Subcutaneous adipose tissue (tissue), 4 donors: ENCODE results near the gene TRAT1. TPM values are rescaled to one million over a fixed set of nuclear protein-coding genes. Genes with fewer than 3 reads are reported as not detected.

Source experiments
- total RNA-seq, 4 donors: library from RNA; depleted of rRNA; stranded (reverse); fragments of >200 nt; gene quantifications; one replicate each; pipeline ENCODE4 v1.1.0, GENCODE V29; 2016
- TF ChIP-seq, protein P1 (sequence below): fragments of 450-650 bp; IDR thresholded peaks from one replicate; pipeline ENCODE4 v1.5.1; 2016; ENCODE audit warnings: low read depth, mild to moderate bottlenecking, control low read depth, antibody characterized with exemption, moderate library complexity

Gene TRAT1
- total RNA-seq, 4 donors from 2014 or later: 0.66 to 2.0 (median 1.5) TPM; not detected in 1

DNA sequence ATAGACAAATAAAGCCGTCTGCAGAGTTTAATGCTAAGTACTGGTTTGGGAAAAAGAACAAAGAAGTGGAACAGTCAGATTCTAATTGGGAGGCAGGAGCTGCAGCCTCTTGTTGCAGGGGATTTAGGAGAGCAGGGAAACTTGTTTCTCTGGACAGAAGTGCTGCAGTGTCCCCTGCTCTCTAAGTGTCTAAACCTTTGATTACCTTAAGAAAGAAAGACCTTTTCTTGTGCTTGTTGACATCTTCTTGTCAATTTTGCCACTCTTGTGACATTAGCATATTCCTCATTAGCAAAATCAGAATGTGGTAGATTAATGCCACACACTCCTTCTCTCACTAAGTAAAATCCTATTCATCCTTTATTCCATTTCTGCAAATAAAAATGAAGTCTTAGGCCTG, 38.8 kb downstream of the TRAT1 start:
- TF ChIP-seq, protein P1, sequence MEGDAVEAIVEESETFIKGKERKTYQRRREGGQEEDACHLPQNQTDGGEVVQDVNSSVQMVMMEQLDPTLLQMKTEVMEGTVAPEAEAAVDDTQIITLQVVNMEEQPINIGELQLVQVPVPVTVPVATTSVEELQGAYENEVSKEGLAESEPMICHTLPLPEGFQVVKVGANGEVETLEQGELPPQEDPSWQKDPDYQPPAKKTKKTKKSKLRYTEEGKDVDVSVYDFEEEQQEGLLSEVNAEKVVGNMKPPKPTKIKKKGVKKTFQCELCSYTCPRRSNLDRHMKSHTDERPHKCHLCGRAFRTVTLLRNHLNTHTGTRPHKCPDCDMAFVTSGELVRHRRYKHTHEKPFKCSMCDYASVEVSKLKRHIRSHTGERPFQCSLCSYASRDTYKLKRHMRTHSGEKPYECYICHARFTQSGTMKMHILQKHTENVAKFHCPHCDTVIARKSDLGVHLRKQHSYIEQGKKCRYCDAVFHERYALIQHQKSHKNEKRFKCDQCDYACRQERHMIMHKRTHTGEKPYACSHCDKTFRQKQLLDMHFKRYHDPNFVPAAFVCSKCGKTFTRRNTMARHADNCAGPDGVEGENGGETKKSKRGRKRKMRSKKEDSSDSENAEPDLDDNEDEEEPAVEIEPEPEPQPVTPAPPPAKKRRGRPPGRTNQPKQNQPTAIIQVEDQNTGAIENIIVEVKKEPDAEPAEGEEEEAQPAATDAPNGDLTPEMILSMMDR: no peak

DNA sequence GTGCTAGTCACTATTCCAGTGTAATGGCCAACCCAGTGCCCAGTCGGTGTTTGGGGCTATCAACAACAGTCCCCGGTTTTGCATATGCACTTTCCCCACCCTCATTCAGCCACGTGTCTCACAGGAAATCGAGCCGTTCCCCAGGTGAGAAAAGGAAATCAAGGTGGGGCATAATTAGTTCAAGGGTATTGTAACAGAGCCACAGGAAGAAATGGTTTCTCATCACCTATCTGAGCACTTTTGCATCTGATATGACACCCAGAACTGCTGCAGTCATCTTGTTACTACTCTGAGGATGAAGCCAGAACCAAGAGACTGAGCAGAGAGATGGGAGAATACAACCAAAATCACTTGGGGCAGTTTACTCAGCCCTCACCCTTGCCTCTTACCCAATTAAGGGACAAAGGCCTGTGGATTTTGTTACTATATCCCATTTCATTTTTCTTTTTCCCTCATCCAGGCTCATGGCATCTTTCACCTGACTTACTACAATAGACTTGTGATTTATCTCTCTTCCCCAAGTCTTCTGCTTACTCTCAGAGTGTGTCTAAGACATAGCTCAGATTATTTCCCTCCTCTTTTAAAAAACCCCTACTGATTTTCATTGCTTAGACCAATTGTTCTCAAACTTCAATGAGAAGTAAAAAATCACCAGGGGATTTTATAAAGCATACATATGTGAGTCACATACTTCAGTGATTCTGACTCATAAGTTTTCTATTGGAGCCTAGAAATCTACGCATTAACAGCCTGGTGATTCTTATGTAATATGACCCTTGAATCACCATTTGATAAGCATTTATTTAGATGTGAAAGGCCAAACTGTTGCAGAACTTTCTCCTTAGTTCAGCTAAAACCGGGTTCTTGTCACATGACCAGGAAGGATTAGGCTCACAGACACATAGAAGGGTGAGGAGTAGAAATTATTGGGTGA, 40.5 kb downstream of the TRAT1 start:
- TF ChIP-seq, protein P1: no peak

DNA sequence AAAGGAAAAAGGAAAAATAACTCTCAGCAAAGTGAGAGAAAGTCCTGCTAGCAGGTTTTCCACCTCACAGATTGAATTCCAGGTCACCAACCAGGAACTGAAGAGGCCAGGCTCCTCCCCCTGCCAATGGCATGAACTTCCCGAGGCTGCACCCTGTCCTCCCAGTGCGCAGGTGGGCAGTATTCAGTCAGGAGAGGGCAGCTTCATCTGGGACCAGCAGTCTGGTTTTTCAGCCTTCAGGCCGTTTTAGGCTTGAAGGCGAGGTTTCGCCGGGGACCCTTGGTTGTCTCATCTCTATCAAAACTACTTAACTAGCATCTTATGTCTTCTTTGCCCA, 41.2 kb downstream of the TRAT1 start:
- TF ChIP-seq, protein P1: no peak

DNA sequence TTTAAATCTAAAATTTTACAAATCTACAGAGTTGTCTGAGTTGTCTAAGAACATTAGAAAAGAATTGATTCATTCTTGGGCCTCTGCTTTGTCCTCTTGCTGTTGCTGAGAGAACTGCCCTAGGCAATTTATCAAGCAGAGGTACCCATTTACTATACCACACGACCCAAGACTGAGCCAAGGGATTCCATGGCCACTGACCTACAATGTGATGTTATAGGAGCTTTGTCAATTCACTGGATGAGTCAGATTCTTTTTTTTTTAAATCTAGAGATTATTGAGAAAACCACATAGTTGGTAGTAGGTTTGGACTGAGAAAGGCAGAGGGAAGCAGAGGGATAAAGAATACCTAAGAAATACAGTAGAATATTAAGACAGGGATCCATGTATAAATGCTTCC, 55.3 kb downstream of the TRAT1 start:
- TF ChIP-seq, protein P1: no peak

DNA sequence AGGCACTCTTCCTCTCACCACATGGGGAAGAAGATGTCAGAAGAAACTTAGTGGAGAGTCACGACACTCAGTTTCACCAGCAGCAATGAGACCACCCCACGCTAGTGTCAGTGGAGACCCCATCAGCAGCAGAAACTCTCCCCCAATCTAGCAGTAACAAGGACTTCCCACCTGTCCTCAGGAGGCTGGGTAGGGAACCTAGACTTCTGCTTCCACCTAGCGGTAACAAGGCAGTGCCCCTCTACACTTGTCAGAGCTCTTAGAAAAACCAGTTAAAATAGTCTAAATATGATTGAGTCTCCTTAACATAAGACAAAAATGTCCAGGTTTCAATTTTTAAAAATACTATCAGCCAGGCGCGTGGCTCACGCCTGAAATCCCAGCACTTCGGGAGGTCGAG, 57.3 kb downstream of the TRAT1 start:
- TF ChIP-seq, protein P1: no peak

DNA sequence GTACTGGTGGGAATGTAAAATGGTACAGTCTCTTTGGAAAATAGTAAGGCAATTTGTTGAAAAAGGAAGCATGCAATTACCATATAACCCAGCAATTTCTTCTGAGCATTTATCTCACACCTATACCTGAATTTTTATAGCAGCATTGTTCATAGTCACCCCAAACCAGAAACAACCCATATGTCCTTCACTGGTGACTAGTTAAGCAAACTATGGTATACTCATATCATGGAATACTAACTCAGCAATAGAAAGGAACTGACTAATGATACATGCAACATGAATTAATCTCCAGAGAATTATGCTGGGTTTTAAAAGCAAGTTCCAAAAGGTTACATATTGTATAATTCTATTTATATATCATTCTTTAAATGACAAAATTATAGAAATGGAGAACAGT, 60.2 kb downstream of the TRAT1 start:
- TF ChIP-seq, protein P1: no peak

DNA sequence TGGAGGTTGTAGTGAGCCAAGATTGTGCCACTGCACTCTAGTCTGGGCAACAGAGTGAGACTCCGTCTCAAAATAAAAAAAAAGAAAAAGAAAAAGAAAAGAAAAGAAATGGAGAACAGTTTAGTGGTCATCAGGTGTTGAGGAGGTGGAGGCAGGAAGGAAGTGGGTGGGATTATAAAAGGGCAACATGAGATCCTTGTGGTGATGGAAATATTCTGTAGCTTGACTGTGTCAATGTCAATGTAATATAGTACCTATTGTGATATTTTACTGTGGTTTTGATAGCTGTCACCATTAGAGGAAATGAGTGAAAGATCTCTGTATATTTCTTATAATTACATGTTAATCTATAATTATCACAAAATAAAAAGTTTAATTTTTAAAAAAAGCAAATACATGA, 60.8 kb downstream of the TRAT1 start:
- TF ChIP-seq, protein P1: no peak
